T-cell (primary cell): ENCODE results near the gene LENG9. TPM values are rescaled to one million over a fixed set of nuclear protein-coding genes. Genes with fewer than 3 reads are reported as not detected.
A peak's percentile ranks its signal among the peaks of the same experiment; 100 is the strongest.

ENCODE experiments used
- ATAC-seq, 4 experiments: fragments of 200-7000 bp in 3 of 4; fragments of 150-1000 bp in 1 of 4; cut with Tn5 transposase; replicated peaks in 1 of 4; 1 replicate in 3 of 4; 2 replicates in 1 of 4; pipeline ENCODE4 v1.10.0; 2021; ENCODE audit warnings: moderate library complexity in 3 of 4, mild to moderate bottlenecking in 2 of 4, moderate number of reproducible peaks in 1 of 4
- CTCF ChIA-PET, 2 donors: fragments of 300-600 bp; sonication (Branson Sonifier 250); formaldehyde crosslinking; loops; one replicate each; lab custom pipeline; 2022; ENCODE audit warnings: antibody characterized with exemption in 2 of 2; lab: Charles Lee
- POLR2A ChIA-PET, 2 donors: fragments of 300-600 bp; sonication (Branson Sonifier 250); formaldehyde crosslinking; loops; one replicate each; lab custom pipeline; 2022; ENCODE audit warnings: antibody characterized with exemption in 2 of 2; lab: Charles Lee
- DNase-seq, 35 experiments: peaks; one replicate each; pipeline versions ENCODE4 v3.0.0 to v3.0.0-alpha.2; 2013 to 2023
- H3K27ac ChIP-seq: one replicate; pipeline ENCODE4 v1.5.1; 2013; ENCODE audit warnings: low read length
- H3K27me3 ChIP-seq, 2 experiments: replicated peaks in 1 of 2; 1 replicate in 1 of 2; 2 replicates in 1 of 2; pipeline versions ENCODE4 v1.6.1 to v1.7.0; 2013; ENCODE audit warnings: low read length in 1 of 2, mixed read lengths in 1 of 2; ENCODE audit not compliant: control insufficient read depth in 2 of 2, insufficient read depth in 2 of 2; ENCODE audit errors: extremely low read depth in 1 of 2
- H3K36me3 ChIP-seq, 2 donors: 1 replicate in 1 of 2; 2 replicates in 1 of 2; pipeline versions ENCODE4 v1.6.1 to v1.7.0; 2013; ENCODE audit warnings: low read length in 1 of 2; ENCODE audit not compliant: control insufficient read depth in 2 of 2, insufficient read depth in 1 of 2; ENCODE audit errors: extremely low read depth in 1 of 2
- H3K4me1 ChIP-seq, 2 experiments: 1 replicate in 1 of 2; 2 replicates in 1 of 2; pipeline versions ENCODE4 v1.6.1 to v1.7.0; 2013; ENCODE audit warnings: low read length in 2 of 2, mixed read lengths in 1 of 2; ENCODE audit not compliant: insufficient read depth in 2 of 2, control insufficient read depth in 1 of 2; ENCODE audit errors: extremely low read depth in 1 of 2
- H3K4me3 ChIP-seq, 2 donors: 1 replicate in 1 of 2; 2 replicates in 1 of 2; pipeline versions ENCODE4 v1.5.1 to v1.7.0; 2013; ENCODE audit warnings: mild to moderate bottlenecking in 2 of 2, low read length in 1 of 2, moderate library complexity in 1 of 2; ENCODE audit not compliant: control insufficient read depth in 1 of 2; ENCODE audit errors: extremely low read depth in 1 of 2
- H3K9me3 ChIP-seq: 2 replicates; pipeline ENCODE4 v1.7.0; 2013
- H3K27ac Mint-ChIP-seq, 2 donors: one replicate each; pipeline ENCODE4 v1.8.0; 2020 to 2021; ENCODE audit warnings: mild to moderate bottlenecking in 2 of 2, mixed read lengths in 2 of 2
- H3K27me3 Mint-ChIP-seq, 2 donors: one replicate each; pipeline ENCODE4 v1.8.0; 2021 to 2022; ENCODE audit warnings: mixed read lengths in 2 of 2
- H3K36me3 Mint-ChIP-seq: one replicate; pipeline ENCODE4 v1.8.0; 2021; ENCODE audit warnings: mixed read lengths
- H3K4me1 Mint-ChIP-seq, 3 donors: one replicate each; pipeline ENCODE4 v1.8.0; 2020 to 2022; ENCODE audit warnings: mixed read lengths in 3 of 3, mild to moderate bottlenecking in 1 of 3
- H3K4me3 Mint-ChIP-seq, 3 donors: one replicate each; pipeline ENCODE4 v1.8.0; 2020 to 2022; ENCODE audit warnings: mild to moderate bottlenecking in 3 of 3, mixed read lengths in 3 of 3, moderate library complexity in 3 of 3
- H3K9me3 Mint-ChIP-seq, 3 donors: one replicate each; pipeline ENCODE4 v1.8.0; 2020 to 2022; ENCODE audit warnings: mixed read lengths in 3 of 3
- WGBS: methylation state at CpG from one replicate; pipeline ENCODE4 v1.1.5; 2013; ENCODE audit warnings: missing lambda C conversion rate; ENCODE audit not compliant: insufficient coverage; 5-methylcytosine and 5-hydroxymethylcytosine counted together
- total RNA-seq, 35 experiments: library from RNA in 6 of 35; stranded (reverse) in 6 of 35; fragments of 120-200 nt in 1 of 35; gene quantifications; one replicate each; pipeline versions ENCODE4 v1.2.1 to v1.2.4 and lab custom pipeline; 2013 to 2026

Gene LENG9
- total RNA-seq, 5 donors from 2014 or later (not counting 1 experiment from before 2014, with no cell fraction given) = 2.2 to 7.9 (median 7.5) TPM

GRCh38 chr19:54439174-54439851 lies 24.3 kb downstream of the LENG9 start:
- Mint-ChIP-seq H3K4me1 (peaks cover 11 to 19% (median 19%) of the 10 kb centered on the region in 3 donors), H3K4me3 (no peak overlapping the region), H3K27ac (no peak overlapping the region), H3K27me3 (no peaks in the 10 kb centered on the region), H3K9me3 (no peaks in the 10 kb centered on the region), H3K36me3 (peaks cover 6% of the 10 kb centered on the region)
- Histone ChIP-seq H3K4me1 (peaks cover 0 to 11% of the 10 kb centered on the region in 2 experiments), H3K27ac (no peak overlapping the region), H3K36me3 (peaks cover 0 to 8% of the 10 kb centered on the region in 2 donors), H3K4me3 (no peak overlapping the region), H3K27me3 (no peaks in the 10 kb centered on the region), H3K9me3 (no peaks in the 10 kb centered on the region)
- 85% methylated on average over 10 of the region's 15 CpGs for WGBS
- DNase-seq (peak in 2 of 35 experiments; percentile 16 to 17), ATAC-seq (peak in 2 of 4 experiments; percentile 46 to 51)
- POLR2A ChIA-PET = no interaction called here
- CTCF ChIA-PET = interaction anchor here in 1 of 2 donors (0.6 kb wide), 1 partner anchor 67 kb away, joined by 3 read pairs; no protein-coding TSS in a partner anchor

GRCh38 chr19:54436628-54437252 lies 26.8 kb downstream of the LENG9 start:
- CTCF ChIA-PET = no interaction called here
- H3K4me1 Mint-ChIP-seq = peaks cover 16 to 27% (median 22%) of the 10 kb centered on the region in 3 donors
- no peaks in the 10 kb centered on the region for H3K27me3 Mint-ChIP-seq
- H3K4me3 ChIP-seq = no peak overlapping the region
- no peak for ATAC-seq
- peaks cover 0 to 16% of the 10 kb centered on the region in 2 experiments for H3K4me1 ChIP-seq
- no peaks in the 10 kb centered on the region for H3K9me3 Mint-ChIP-seq
- H3K27me3 ChIP-seq = peaks cover 0 to under 1% of the 10 kb centered on the region in 2 experiments
- no peaks in the 10 kb centered on the region for H3K9me3 ChIP-seq
- H3K27ac ChIP-seq = no peak overlapping the region
- DNase-seq = no peak
- H3K36me3 Mint-ChIP-seq = no peaks in the 10 kb centered on the region
- no peak overlapping the region for H3K4me3 Mint-ChIP-seq
- H3K27ac Mint-ChIP-seq = no peak overlapping the region
- WGBS = 100% methylated on average over 1 of the region's 10 CpGs
- POLR2A ChIA-PET = no interaction called here
- H3K36me3 ChIP-seq = peaks cover 0 to 6% of the 10 kb centered on the region in 2 donors

DNA sequence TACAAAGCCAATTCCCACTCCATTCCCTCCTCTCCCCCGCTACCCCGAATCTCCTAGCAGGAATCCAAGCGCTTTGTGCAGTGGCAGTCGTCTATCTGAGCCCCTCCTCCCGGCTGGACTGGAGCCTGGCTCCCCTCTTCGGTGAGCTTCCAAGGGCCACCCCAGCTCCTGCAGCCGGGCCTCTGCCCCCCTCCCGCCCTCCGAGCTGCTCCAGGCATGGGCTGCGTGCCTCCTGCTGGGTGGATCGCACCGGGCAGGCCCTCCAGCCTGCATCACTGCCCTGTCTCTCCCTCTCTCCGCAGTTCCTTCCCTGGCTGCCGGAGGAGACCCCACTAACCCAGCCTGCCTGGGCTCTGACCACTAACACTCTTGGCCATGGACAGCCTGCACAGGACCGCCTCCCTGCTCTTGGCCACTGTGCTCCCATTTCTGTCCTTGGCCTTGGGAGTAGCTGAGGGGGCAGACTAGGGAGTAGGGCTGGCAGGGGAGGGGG lies 27.5 kb downstream of the LENG9 start:
- POLR2A ChIA-PET = no interaction called here
- H3K4me3 ChIP-seq = no peak overlapping the region
- no peaks in the 10 kb centered on the region for H3K9me3 ChIP-seq
- DNase-seq (no peak), ATAC-seq (no peak)
- CTCF ChIA-PET = no interaction called here
- peaks cover 0 to 20% of the 10 kb centered on the region in 2 experiments for H3K4me1 ChIP-seq
- H3K27ac ChIP-seq = no peak overlapping the region
- peaks cover 0 to 6% of the 10 kb centered on the region in 2 donors for H3K36me3 ChIP-seq
- Mint-ChIP-seq H3K4me1 (peaks cover 17 to 31% (median 25%) of the 10 kb centered on the region in 3 donors), H3K27me3 (peaks cover 0 to 1% of the 10 kb centered on the region in 2 donors), H3K9me3 (no peaks in the 10 kb centered on the region), H3K27ac (no peak overlapping the region), H3K36me3 (no peaks in the 10 kb centered on the region), H3K4me3 (no peak overlapping the region)
- H3K27me3 ChIP-seq = peaks cover 0 to 4% of the 10 kb centered on the region in 2 experiments
- 94% methylated on average over 14 of the region's 15 CpGs for WGBS

DNA sequence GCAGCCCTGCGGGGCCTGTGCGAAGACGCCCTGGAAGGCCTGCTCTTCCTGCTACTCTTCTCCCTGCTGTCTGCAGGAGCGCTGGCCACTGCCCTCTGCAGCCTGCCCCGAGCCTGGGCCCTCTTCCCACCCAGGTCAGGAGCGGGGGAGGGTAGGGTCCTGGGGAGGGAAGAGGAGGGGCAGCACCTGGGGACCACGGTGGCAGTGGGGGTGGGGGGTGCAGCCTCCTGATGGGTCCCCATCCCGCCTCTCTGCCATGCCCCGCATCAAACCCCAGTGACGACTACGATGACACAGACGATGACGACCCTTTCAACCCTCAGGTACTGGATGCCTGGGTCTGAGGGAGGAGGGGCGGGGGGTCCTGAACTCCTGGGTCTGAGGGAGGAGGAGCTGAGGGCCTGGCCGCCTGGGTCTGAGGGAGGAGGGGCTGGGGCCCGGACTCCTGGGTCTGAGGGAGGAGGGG lies 28.0 kb downstream of the LENG9 start:
- no peaks in the 10 kb centered on the region for H3K9me3 ChIP-seq
- peaks cover 21 to 36% (median 28%) of the 10 kb centered on the region in 3 donors for H3K4me1 Mint-ChIP-seq
- ATAC-seq (no peak), DNase-seq (no peak)
- peaks cover 0 to 25% of the 10 kb centered on the region in 2 experiments for H3K4me1 ChIP-seq
- H3K36me3 Mint-ChIP-seq = no peaks in the 10 kb centered on the region
- ChIA-PET POLR2A (no interaction called here), CTCF (no interaction called here)
- no peak overlapping the region for H3K4me3 ChIP-seq
- H3K27me3 Mint-ChIP-seq = peaks cover 0 to 2% of the 10 kb centered on the region in 2 donors
- H3K27ac Mint-ChIP-seq = no peak overlapping the region
- H3K27ac ChIP-seq = no peak overlapping the region
- no peak overlapping the region for H3K4me3 Mint-ChIP-seq
- H3K9me3 Mint-ChIP-seq = no peaks in the 10 kb centered on the region
- H3K27me3 ChIP-seq = peaks cover 0 to 9% of the 10 kb centered on the region in 2 experiments
- peaks cover 0 to 6% of the 10 kb centered on the region in 2 donors for H3K36me3 ChIP-seq
- WGBS = 100% methylated on average over 5 of the region's 16 CpGs

DNA sequence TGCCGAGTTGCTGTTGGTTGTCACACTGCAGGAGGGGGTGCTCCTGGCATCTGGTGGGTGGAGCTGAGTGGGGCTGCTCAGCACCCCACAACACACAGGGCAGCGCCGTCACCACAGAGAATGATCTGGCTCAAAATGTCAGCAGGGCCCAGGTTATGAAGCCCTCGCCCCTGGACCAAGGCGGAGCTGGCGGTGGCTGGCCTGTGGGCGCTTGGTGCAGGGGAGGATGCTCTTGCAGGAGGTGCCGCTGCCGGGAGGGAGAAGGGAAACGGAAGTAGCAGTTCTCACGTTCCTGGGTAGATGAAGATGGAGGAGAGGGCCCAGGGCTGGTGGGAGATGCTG lies 28.7 kb downstream of the LENG9 start:
- CTCF ChIA-PET = no interaction called here
- no peak overlapping the region for H3K27ac ChIP-seq
- DNase-seq (no peak), ATAC-seq (peak in 3 of 4 experiments; percentile 8 to 42 (median 13))
- WGBS = 71% methylated on average over 8 of the region's 11 CpGs
- H3K36me3 ChIP-seq = peaks cover 0 to 4% of the 10 kb centered on the region in 2 donors
- H3K4me1 ChIP-seq = peaks cover 0 to 32% of the 10 kb centered on the region in 2 experiments
- no peaks in the 10 kb centered on the region for H3K9me3 Mint-ChIP-seq
- peaks cover 0 to 2% of the 10 kb centered on the region in 2 donors for H3K27me3 Mint-ChIP-seq
- no peak overlapping the region for H3K27ac Mint-ChIP-seq
- no peaks in the 10 kb centered on the region for H3K9me3 ChIP-seq
- H3K4me1 Mint-ChIP-seq = peaks cover 21 to 34% (median 28%) of the 10 kb centered on the region in 3 donors
- POLR2A ChIA-PET = no interaction called here
- H3K36me3 Mint-ChIP-seq = no peaks in the 10 kb centered on the region
- H3K27me3 ChIP-seq = peaks cover 0 to 16% of the 10 kb centered on the region in 2 experiments
- H3K4me3 ChIP-seq = no peak overlapping the region
- H3K4me3 Mint-ChIP-seq = peak overlapping the region in 2 of 3 donors; percentile 5 to 53

- Mint-ChIP-seq H3K9me3 (no peaks in the 10 kb centered on the region), H3K4me3 (peak overlapping the region in 1 of 3 donors; percentile 53), H3K27me3 (peaks cover 2 to 5% of the 10 kb centered on the region in 2 donors), H3K36me3 (no peaks in the 10 kb centered on the region), H3K27ac (no peak overlapping the region), H3K4me1 (peaks cover 21 to 33% (median 28%) of the 10 kb centered on the region in 3 donors)
- POLR2A ChIA-PET = no interaction called here
- H3K27ac ChIP-seq = no peak overlapping the region
- H3K4me1 ChIP-seq = peaks cover 0 to 34% of the 10 kb centered on the region in 2 experiments
- CTCF ChIA-PET = no interaction called here
- no peaks in the 10 kb centered on the region for H3K9me3 ChIP-seq
- H3K4me3 ChIP-seq = no peak overlapping the region
- WGBS = 88% methylated on average over 20 of the region's 23 CpGs
- peaks cover 0 to 4% of the 10 kb centered on the region in 2 donors for H3K36me3 ChIP-seq
- H3K27me3 ChIP-seq = peaks cover 2 to 22% of the 10 kb centered on the region in 2 experiments
- no peak for DNase-seq
- no peak for ATAC-seq
Measured at GRCh38 chr19:54434112-54434872, 29.3 kb downstream of the LENG9 start.
